HT-29 (cell line): Measurements from ENCODE around the gene RARRES1. TPM values are rescaled to one million over a fixed set of nuclear protein-coding genes. Genes with fewer than 3 reads are reported as not detected.
"Not testable (repeated sequence)": the region's sequence is repeated elsewhere in the genome, so short reads cannot be mapped to it uniquely, and the experiment has no call there.

Experiments used
- DNase-seq: peaks from one replicate; pipeline ENCODE4 v3.0.0-alpha.2; 2015; ENCODE audit warnings: low spot score
- total RNA-seq: library from RNA; depleted of rRNA; stranded (reverse); fragments of >200 nt; shearing (Covaris generic); gene quantifications from 2 replicates; pipeline ENCODE4 v1.2.3, GENCODE V29; 2014

RARRES1 gene
- total RNA-seq, 1 experiment from 2014 or later, result 102 TPM

- DNase-seq, result no peak
These were observed 35.6 kb downstream of the RARRES1 start for GRCh38 chr3:158696618-158697017.

- DNase-seq, result not testable (repeated sequence)
These were observed 38.3 kb downstream of the RARRES1 start for GRCh38 chr3:158693866-158694456.

- DNase-seq, result no peak
These were observed 47.1 kb downstream of the RARRES1 start for GRCh38 chr3:158685159-158685558.

GRCh38 chr3:158683230-158683962 lies 48.9 kb downstream of the RARRES1 start:
- no peak for DNase-seq

- no peak for DNase-seq
These were observed 51.4 kb downstream of the RARRES1 start for GRCh38 chr3:158680861-158681260.

GRCh38 chr3:158679547-158680000 lies 52.7 kb downstream of the RARRES1 start:
- DNase-seq, result no peak

- no peak for DNase-seq
These were observed 53.6 kb downstream of the RARRES1 start for GRCh38 chr3:158678687-158679086.

- peak; percentile 93 for DNase-seq
These were observed 59.8 kb downstream of the RARRES1 start, which contains the start of gene LXN for GRCh38 chr3:158672215-158673176. LXN (minus strand) TSS chr3:158672648; CDS start chr3:158672478, 170 bp downstream.

- DNase-seq, result no peak
These were observed 60.4 kb downstream of the RARRES1 start for GRCh38 chr3:158671821-158672214.

- DNase-seq, result no peak
These were observed 63.8 kb downstream of the RARRES1 start for GRCh38 chr3:158668506-158668905.

GRCh38 chr3:158666416-158666815 lies 65.8 kb downstream of the RARRES1 start:
- no peak for DNase-seq

- no peak for DNase-seq
These were observed 68.4 kb downstream of the RARRES1 start for GRCh38 chr3:158663832-158664231.

- no peak for DNase-seq
These were observed 69.0 kb downstream of the RARRES1 start for GRCh38 chr3:158663246-158663645.

GRCh38 chr3:158660711-158661110 lies 71.5 kb downstream of the RARRES1 start:
- no peak for DNase-seq

- DNase-seq, result peak; percentile 69
These were observed 72.6 kb downstream of the RARRES1 start for GRCh38 chr3:158659454-158660237.

GRCh38 chr3:158658889-158659288 lies 73.4 kb downstream of the RARRES1 start:
- DNase-seq, result no peak

GRCh38 chr3:158652463-158652862 lies 79.8 kb downstream of the RARRES1 start:
- DNase-seq, result no peak

- DNase-seq, result no peak
These were observed 81.1 kb downstream of the RARRES1 start for GRCh38 chr3:158651192-158651591.

GRCh38 chr3:158649791-158650190 lies 82.5 kb downstream of the RARRES1 start:
- no peak for DNase-seq
